GM18526 (cell line): Measurements from ENCODE around the gene SUSD4.

Source experiments
- POLR2A ChIP-seq: IDR thresholded peaks from 3 replicates; pipeline ENCODE4 v1.6.1; 2011; ENCODE audit not compliant: insufficient read length; ENCODE audit errors: extremely low read depth

The SUSD4 gene

DNA sequence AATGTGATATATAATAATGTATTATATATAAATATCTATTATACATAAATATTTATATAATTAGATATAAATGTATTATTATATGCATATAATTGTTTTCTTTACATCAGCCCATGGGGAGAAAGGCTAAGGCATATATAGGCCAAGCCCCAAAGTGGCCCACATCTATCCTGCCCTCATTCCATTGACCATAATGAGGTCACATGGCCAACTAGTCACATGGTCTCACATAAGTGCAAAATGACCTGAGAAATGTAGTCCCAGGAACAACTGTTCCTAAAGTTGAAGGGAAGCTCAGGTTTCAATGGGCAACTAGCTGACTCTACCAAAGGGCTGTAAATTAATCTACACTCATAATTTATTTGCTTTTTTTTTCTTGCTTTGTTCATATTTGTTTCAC is 14.8 kb upstream of the SUSD4 start:
- TF ChIP-seq POLR2A = no peak

DNA sequence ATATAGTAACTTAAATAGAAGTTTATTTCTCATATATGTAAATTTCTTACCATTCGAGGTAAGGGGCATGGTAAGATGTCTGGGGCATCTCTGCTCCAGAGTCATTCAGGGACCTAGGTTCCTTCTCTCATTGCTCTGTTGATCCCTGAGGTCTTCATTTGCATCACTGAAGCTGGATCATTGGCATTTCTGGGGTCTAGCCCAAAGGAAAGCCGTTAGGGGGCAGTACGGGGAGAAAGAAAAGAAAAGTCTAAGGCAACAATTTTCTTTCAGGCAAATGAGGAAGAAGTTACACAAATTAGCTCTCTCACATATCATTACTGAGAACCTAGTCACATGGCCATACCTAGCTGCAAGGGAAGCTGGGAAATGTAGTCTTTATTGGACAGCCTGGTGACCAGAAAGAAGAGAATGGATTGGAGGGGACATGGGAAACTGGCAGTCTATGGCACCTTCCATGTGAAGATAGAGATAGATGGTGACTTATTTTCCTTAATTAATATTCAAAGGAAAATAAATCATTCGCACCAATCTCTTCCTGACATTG is 10.2 kb upstream of the SUSD4 start:
- no peak for TF ChIP-seq POLR2A

DNA sequence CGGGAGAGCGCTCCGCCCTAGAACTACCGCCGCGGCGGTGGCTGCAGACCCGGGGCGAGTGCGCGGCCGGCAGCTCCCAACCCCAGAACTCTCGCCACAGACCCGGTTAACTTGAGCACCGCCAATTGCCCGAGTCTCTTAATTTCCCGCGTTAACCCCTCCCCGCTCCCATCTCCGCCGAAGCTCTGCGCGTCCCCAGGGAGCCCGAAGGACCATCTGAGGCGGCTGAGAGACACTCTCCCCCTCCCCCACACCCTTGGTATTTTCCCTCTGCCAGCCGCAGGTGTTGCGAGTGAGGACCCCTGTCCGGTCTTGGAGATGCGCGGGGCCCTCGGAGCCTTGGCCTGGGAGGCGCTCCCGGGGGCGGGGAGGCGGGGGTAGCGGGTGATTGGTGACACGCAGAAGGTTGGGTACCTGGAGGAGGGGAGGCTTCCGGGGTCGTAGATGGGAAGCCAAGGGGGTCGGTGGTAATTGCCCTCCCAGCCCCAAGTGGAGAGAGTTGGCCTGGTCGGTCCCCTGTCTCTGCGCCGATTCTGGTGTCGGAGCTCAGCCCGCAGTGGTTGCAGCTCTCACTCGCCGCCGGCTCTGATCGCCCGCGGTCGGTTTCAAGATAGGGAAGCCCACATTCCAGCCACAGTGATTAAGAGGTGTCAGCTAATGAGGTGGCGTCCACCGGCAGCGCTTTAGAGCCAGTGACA is 858 bp upstream of the SUSD4 start:
- TF ChIP-seq POLR2A = no peak

DNA sequence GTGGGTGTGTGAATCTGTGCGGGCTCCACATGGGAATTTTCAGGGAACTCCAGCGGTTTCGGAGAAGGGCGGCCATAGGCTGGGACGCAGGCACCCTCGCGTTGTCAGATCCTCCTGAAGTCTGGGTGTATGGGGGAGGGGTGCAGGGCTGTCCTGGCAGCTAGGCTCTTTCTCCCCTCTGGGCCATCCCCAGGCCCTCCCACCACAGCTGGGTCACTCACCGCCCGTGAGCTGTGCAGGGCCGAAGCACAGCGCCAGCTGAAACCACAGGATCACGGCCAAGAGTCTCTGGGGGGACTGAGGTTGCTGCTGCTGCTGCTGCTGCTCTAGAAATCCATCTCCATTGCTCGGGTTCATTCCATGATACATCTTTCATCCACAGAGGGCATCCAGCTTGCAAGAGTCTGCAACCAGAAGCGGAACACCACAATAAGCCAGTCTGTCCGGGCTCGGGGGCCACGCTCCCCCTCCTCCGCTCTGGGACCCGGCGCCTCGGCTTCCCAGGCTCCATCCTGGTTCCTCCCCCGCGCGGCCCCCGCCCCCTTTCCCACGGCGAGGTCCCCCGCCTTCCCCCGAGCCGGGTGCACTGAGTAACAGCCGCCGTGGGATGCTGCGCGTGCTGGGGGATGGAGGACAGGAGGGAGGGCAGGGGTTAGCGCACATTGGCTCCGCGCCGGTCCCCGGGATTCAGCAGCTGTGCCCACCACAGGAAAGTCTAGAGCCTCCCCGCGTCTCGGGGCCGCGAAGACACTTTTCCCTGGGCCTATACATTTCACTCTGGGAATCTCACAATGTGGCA is 720 bp downstream of the SUSD4 start:
- no peak for TF ChIP-seq POLR2A

DNA sequence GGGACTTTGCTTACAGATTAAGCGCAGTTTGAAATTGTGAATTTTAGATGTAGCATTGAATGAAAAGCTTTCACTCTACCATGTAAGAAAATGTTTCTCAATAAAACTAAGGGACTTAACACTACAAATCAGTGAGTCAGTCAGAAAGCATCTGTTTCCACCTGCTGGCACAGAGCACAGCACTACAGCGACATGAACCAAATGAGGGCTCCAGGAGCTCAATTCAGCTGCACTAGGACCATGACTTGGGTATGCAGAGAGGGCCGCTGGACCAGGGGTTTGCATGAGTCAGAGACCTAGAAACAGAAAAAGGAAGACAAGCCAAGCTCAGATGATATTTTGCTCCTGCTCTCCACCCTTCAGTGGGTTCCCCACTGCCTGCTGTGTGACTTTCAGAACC is 5.2 kb downstream of the SUSD4 start:
- no peak for TF ChIP-seq POLR2A

DNA sequence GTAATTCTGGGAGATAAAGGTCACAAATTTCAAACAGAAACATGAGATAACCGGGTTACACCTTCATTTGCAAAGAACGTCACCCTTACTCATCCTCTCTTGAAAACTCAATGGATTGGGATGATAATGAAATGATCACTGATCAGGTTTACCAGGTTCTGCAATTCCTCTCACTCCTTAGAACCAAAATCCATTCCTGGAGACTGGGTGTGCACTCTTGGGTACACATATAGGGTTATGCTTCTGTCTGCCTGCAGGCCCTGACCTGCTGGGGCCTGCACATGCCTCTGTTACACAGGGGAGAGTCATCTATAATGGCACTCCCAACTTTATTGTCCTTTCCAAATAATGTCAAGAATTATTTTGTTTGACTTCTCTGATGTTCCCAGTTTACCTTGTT is 8.3 kb downstream of the SUSD4 start:
- TF ChIP-seq POLR2A = no peak

DNA sequence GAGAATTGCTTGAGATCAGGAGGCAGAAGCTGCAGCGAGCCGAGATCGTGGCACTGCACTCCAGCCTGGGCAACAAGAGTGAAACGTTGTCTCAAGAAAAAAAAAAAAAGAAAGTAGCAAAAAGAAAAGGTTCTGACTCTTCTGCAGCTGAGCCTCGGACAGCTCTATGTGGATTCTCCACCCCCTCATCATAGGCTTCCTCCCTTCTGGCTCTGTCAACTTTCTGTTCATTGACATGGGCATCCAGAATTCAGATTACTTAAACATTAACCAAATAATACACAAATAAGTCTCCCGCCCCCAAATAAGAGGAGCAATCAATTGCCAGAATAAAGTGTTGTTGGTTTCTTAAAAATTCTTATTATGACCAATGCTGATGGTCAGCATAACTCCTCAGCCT is 10.0 kb downstream of the SUSD4 start:
- TF ChIP-seq POLR2A = no peak

DNA sequence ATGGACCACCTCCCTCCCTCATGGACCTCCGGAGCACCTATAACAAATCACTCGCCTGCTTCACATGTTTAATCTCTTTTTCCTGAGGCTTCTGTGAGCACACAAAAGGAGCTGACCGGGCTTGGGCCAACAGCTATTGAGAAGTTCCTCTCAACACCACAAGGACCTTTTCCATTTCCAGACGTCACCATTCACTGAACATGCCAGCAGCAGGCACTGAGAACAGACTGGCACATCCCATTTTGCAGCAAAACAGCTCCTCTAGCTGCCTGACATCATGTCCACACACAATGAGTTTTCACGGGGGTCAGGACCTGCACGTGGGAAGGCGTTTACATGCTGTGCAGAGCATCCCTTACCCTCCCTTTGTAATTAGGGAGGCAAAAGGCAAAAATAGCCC is 11.0 kb downstream of the SUSD4 start:
- TF ChIP-seq POLR2A = no peak

DNA sequence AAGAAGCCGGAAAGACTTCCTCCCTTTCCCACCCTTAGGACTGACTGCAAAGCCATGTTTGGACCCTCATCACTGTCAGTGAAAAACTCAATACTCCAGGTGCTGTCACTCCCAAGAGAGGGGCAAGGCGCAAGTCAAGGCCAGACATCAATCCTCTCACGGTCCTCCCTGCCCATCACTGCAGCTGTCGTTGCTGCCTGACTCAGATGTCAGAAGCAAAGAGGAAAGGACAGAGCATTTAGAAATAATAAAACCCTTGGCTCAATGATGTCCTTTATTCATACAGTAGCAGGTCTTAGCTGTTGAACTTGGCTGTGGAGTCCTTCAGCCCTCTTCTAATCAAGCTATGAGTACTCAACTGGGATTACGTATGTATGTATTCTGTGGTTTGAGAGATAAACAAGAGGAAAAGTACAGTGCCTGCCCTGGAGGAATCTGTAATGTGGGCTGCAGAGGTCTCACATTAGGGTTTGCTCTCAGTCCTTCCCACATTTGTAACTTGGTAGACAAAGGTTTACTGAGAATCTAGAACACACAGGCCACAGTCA is 13.5 kb downstream of the SUSD4 start:
- TF ChIP-seq POLR2A = no peak

DNA sequence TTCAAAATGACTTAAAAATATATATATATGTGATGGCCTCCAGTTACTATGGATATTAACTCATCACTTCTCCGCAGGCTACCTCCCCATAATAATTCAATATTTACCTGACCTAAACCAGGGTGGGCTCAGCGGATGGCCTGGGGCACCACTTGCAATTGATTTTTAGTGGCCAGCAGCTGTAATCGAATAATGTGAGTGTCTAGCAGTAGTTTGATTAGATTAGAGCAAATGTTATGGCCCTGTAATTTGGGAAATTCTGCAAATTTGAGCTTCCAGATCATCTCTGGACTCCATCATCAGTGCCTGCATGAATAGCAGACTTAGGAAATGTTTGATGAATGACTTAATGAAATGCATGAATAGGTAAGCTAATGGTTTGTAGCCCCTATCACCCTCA is 14.7 kb downstream of the SUSD4 start:
- TF ChIP-seq POLR2A = no peak

DNA sequence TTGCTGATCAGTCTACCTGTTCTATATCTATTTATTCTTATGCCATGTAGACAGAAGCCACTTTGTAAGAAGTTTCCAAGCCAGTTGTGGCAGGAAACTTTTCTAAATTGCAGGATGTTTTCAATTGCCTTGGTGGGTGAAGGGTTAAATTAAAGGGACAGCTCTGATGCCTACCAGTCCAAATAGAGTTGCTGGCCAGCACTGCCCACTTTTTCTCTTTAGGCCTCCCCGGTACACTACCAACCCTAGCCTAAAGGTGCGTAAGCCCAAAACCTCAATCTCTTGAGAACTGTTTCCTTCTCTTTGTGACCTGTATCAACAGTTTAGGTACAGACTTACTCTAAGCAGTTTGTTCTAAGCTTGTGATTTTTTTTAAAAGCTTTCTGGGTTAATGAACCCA is 15.5 kb downstream of the SUSD4 start:
- no peak for TF ChIP-seq POLR2A

DNA sequence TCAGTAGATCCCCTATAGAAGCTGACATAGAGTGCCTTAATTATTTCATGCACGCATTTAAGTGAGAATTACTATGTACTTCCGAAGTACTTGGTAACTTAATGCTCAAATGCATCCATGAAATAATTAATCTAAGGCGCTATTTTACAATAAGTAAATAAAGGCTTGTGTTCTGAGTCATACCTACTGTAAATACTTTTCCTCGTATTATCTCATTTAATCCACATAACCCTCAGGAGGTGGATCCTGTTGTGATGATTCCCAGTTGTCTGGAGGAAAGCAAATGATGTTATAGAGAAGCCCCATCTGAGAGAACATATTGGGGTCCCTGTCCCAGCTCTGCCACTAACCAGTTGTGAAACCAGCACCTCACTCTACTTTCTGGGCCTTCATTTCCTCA is 16.4 kb downstream of the SUSD4 start:
- no peak for TF ChIP-seq POLR2A

DNA sequence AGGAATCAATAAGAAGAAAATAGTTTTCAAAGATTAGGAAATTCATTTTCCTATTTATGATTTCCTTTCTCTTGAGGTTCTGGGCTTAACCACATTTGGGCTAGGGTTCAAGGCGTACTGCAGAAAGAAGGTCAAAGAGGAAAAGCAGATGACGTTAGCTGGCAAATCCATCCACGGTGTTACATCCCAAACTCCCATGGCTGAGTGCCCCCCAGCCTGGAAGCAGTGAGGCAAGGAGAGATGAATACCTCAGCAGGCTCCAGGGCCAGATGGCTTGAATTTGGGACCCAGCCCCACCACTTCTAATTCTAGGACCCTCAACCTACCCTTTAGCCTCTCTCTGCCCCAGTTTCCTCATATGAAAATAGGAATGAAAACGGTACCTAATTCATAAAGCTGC is 17.7 kb downstream of the SUSD4 start:
- no peak for TF ChIP-seq POLR2A

DNA sequence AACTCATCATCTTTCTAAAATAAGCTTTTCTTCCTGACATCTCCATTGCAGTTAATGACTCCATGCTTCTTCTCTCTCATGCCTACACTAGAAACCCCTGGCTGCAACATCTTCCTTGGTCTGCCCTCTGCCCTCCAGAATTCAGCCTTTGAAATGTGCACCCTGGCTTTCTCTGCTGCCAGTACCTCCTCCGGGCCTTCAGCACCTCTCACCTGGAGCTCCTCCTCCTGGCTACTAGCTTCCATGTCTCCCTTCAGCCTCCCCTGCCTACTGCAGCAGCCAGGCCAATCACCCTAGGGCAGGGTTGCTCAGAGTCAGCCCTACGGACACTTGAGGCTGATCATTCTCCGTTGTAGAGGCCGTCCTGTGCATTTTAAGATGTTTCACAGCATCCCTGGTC is 18.3 kb downstream of the SUSD4 start:
- TF ChIP-seq POLR2A = no peak

DNA sequence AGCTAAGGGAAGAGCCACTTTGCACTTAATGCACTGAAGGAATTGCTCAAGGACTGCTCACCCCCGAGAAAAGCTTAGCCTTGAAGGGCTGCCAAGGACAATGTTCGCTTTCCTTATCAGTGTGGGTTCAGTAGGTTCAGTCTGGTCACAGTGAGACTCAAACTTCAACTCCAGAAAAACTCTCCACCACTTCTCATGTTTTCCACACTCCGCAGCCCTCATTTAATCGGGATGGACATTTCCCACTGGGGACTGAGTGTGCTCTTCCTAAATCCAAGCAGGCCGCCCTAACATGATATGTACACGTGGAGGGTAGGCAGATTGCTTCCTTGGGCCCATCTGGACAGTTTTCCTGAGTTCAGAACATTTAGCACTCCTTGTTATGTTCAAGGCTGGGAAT is 19.5 kb downstream of the SUSD4 start:
- no peak for TF ChIP-seq POLR2A

DNA sequence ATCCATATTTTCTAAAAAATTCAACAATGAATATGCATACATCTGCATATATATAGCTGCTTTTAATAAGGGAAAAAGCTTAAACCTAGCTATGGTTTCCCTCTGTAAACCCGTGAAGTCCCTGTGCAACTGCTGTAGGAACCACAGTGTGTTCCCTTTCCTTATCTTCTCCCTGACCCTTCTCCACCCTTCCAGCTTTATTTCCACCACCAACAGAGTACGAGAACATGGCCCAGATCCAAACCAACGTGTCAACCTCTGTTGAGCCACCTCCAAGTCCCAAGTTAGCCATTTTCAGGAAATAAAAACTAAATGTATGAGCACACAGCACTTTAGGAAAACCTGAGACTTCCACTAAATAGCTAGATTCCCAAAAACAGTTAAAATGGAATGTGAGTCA is 20.3 kb downstream of the SUSD4 start:
- no peak for TF ChIP-seq POLR2A
